ENCODE results near the gene NF1. TPM values are rescaled to one million over a fixed set of nuclear protein-coding genes. Genes with fewer than 3 reads are reported as not detected.

NF1 gene
- total RNA-seq, 4 donors from 2014 or later = 34.8 to 106 (median 59.2) TPM

DNA sequence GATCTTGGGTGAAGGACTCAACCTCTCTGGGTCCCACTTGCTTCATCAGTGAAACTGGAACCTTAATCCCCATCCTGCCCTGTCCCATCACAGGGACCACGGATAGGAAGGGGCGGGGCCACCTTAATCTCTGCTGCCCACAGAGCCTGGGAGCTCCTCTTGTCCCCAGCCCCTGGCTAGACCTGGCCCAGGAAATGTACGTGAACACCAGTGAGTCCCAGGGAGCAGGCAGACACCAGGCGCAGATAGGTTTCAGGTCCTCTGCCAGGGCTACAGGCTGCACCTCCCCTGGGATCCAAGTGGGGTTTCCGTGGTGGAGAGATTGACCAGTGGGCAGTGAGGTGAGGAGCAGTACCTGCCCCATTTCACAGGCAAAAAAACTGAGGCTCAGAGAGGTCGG, 317.7 kb downstream of the NF1 start:
- H3K27ac ChIP-seq = no peak overlapping the region
- peaks cover 0 to 5% (median 0%) of the 10 kb centered on the region in 4 donors for H3K4me1 ChIP-seq
- no peaks in the 10 kb centered on the region for H3K36me3 ChIP-seq
- TF ChIP-seq, protein P1, sequence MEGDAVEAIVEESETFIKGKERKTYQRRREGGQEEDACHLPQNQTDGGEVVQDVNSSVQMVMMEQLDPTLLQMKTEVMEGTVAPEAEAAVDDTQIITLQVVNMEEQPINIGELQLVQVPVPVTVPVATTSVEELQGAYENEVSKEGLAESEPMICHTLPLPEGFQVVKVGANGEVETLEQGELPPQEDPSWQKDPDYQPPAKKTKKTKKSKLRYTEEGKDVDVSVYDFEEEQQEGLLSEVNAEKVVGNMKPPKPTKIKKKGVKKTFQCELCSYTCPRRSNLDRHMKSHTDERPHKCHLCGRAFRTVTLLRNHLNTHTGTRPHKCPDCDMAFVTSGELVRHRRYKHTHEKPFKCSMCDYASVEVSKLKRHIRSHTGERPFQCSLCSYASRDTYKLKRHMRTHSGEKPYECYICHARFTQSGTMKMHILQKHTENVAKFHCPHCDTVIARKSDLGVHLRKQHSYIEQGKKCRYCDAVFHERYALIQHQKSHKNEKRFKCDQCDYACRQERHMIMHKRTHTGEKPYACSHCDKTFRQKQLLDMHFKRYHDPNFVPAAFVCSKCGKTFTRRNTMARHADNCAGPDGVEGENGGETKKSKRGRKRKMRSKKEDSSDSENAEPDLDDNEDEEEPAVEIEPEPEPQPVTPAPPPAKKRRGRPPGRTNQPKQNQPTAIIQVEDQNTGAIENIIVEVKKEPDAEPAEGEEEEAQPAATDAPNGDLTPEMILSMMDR (IDR thresholded peaks at IDR 0.05) = no peak
- TF ChIP-seq POLR2AphosphoS5 (IDR thresholded peaks at IDR 0.05) (no peak), EP300 (IDR thresholded peaks at IDR 0.05; ENCODE audit: low read depth) (no peak), POLR2A (IDR thresholded peaks at IDR 0.05) (no peak)
- no peak overlapping the region for H3K4me3 ChIP-seq
- intact Hi-C loops (cut with DNase I; ENCODE audit: low total_unique reads) (no loop called here), in situ Hi-C loops (cut with MboI; ENCODE audit: low pct_ligation_motif_present in 1 of 4, low pct_unique_long_range_greater_than_20kb in 1 of 4, low sequenced_read_pairs in 3 of 4) (no loop called here)
- no peaks in the 10 kb centered on the region for H3K9me3 ChIP-seq
- no peaks in the 10 kb centered on the region for H3K27me3 ChIP-seq
- DNase-seq = no peak
- WGBS, 2 donors (ENCODE audit: low coverage in 1 of 2) = 65% methylated on average over 6 of the region's 6 CpGs; no CpG with 5 or more reads in 1 of the 2 donors

DNA sequence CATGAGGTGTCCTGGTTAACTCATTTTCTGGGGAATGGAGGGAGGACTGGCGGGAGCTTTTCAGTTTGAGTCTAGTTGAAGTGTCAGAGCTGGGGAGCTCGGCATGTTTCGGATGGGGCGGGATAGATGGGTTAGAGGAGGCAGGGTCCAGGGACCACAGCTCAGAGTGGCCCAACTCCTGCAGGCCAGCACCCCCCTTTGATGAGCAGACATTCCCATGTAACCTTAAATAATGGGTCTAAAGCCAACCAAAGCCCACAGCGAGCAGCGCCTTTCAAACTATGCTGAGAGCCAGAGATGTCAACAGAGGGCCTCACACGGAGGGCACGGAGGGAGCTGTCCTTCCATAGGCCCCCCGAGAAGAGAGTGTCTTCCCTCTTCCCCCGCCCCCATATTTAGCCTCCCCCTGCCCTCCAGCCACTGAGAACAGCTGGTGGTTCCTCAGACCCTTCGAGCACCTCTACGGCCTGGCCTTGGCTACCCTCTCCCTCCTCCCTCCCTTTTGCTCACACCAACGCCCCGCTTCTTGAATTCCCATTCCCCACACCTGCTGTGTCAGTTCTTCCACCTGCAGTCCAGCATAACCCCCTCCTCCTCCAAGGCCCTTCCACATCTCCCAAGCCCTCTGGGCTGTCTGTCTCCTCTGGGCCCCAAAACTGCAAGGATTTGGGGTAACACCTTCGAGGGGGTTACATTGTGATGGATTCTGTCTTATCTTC, 318.5 kb downstream of the NF1 start:
- in situ Hi-C loops (cut with MboI; ENCODE audit: low pct_ligation_motif_present in 1 of 4, low pct_unique_long_range_greater_than_20kb in 1 of 4, low sequenced_read_pairs in 3 of 4) (no loop called here), intact Hi-C loops (cut with DNase I; ENCODE audit: low total_unique reads) (no loop called here)
- H3K4me3 ChIP-seq = no peak overlapping the region
- H3K27ac ChIP-seq = no peak overlapping the region
- no peaks in the 10 kb centered on the region for H3K27me3 ChIP-seq
- WGBS, 2 donors (ENCODE audit: low coverage in 1 of 2) = 77% methylated on average over 15 of the region's 15 CpGs; no CpG with 5 or more reads in 1 of the 2 donors
- H3K9me3 ChIP-seq = no peaks in the 10 kb centered on the region
- no peak for TF ChIP-seq POLR2A (IDR thresholded peaks at IDR 0.05)
- TF ChIP-seq EP300 (IDR thresholded peaks at IDR 0.05; ENCODE audit: low read depth) = no peak
- TF ChIP-seq, protein P1 (IDR thresholded peaks at IDR 0.05) = no peak
- no peak for TF ChIP-seq POLR2AphosphoS5 (IDR thresholded peaks at IDR 0.05)
- peaks cover 0 to 5% (median 0%) of the 10 kb centered on the region in 4 donors for H3K4me1 ChIP-seq
- no peaks in the 10 kb centered on the region for H3K36me3 ChIP-seq
- no peak for DNase-seq

DNA sequence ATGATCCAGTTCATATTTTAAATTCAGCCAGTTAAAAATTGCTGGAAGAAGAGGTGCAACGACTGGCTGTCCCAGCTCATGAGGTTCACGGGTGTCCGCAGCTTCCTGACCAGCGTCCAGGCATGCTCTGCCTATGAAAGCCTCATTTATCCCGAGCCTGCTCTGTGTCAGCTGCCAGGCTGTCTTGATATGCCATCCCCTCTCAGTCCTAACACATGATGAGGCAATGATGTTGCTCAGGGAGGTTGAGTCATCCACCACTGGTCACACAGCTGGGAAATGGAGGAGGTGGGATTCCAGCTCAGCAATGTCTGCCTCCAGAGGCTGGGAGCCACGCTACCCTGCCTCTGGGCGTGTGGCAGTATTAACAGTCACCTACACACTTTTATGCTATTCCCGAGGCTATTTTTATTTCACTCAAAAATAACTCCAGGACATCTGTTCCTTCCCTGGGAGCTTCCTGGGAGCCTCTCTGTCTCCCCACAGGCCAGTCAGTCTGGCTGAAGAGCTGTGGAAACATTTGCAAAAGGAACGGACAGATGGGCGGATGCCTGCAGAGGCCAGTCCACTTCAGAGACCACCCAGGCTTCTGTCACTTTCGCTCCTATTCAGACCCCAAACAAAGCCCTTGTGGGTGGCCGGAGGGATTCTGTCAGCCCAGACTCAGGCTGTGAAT, 319.2 kb downstream of the NF1 start:
- intact Hi-C loops (cut with DNase I; ENCODE audit: low total_unique reads) = no loop called here
- TF ChIP-seq, protein P1 (IDR thresholded peaks at IDR 0.05) = no peak
- TF ChIP-seq POLR2A (IDR thresholded peaks at IDR 0.05) = no peak
- no peak for TF ChIP-seq POLR2AphosphoS5 (IDR thresholded peaks at IDR 0.05)
- TF ChIP-seq EP300 (IDR thresholded peaks at IDR 0.05; ENCODE audit: low read depth) = no peak
- Histone ChIP-seq H3K27me3 (no peaks in the 10 kb centered on the region), H3K27ac (no peak overlapping the region), H3K36me3 (no peaks in the 10 kb centered on the region), H3K4me1 (peaks cover 0 to 5% (median 0%) of the 10 kb centered on the region in 4 donors), H3K9me3 (no peaks in the 10 kb centered on the region), H3K4me3 (no peak overlapping the region)
- in situ Hi-C loops (cut with MboI; ENCODE audit: low pct_ligation_motif_present in 1 of 4, low pct_unique_long_range_greater_than_20kb in 1 of 4, low sequenced_read_pairs in 3 of 4) = no loop called here
- 56% methylated on average over 11 of the region's 12 CpGs; no CpG with 5 or more reads in 1 of the 2 donors for WGBS, 2 donors (ENCODE audit: low coverage in 1 of 2)
- no peak for DNase-seq

GRCh38 chr17:31414550-31414918, 319.8 kb downstream of the NF1 start:
- intact Hi-C loops (cut with DNase I; ENCODE audit: low total_unique reads) = no loop called here
- TF ChIP-seq POLR2AphosphoS5 (IDR thresholded peaks at IDR 0.05) (no peak), EP300 (IDR thresholded peaks at IDR 0.05; ENCODE audit: low read depth) (no peak), POLR2A (IDR thresholded peaks at IDR 0.05) (no peak)
- TF ChIP-seq, protein P1 (IDR thresholded peaks at IDR 0.05) = no peak
- Histone ChIP-seq H3K4me3 (no peak overlapping the region), H3K27ac (no peak overlapping the region), H3K4me1 (peaks cover 0 to 5% (median 0%) of the 10 kb centered on the region in 4 donors), H3K36me3 (no peaks in the 10 kb centered on the region), H3K27me3 (no peaks in the 10 kb centered on the region), H3K9me3 (no peaks in the 10 kb centered on the region)
- in situ Hi-C loops (cut with MboI; ENCODE audit: low pct_ligation_motif_present in 1 of 4, low pct_unique_long_range_greater_than_20kb in 1 of 4, low sequenced_read_pairs in 3 of 4) = no loop called here
- 90% methylated on average over 6 of the region's 6 CpGs; no CpG with 5 or more reads in 1 of the 2 donors for WGBS, 2 donors (ENCODE audit: low coverage in 1 of 2)
- DNase-seq = no peak
